RWPE2 (cell line): ENCODE data around the gene ARMC9.

Source experiments
- ATAC-seq: fragments of 200-7000 bp; cut with Tn5 transposase; 3 replicates; pipeline ENCODE4 v1.9.1; 2021; ENCODE audit warnings: low read depth
- DNase-seq: peaks from one replicate; pipeline ENCODE4 v3.0.0-alpha.2; 2020; ENCODE audit warnings: low spot score
- H3K27ac ChIP-seq: fragments of 450-650 bp; 2 replicates; pipeline ENCODE4 v1.5.1; 2017; ENCODE audit warnings: mild to moderate bottlenecking; ENCODE audit not compliant: poor library complexity, severe bottlenecking
- H3K27me3 ChIP-seq: fragments of 250-450 bp; sonication (Bioruptor Pico); 2 replicates; pipeline ENCODE4 v1.5.1; 2021; ENCODE audit warnings: mild to moderate bottlenecking, moderate library complexity; ENCODE audit not compliant: insufficient read depth, poor library complexity, severe bottlenecking
- H3K36me3 ChIP-seq: fragments of 250-450 bp; sonication (Bioruptor Pico); 2 replicates; pipeline ENCODE4 v1.5.1; 2020; ENCODE audit warnings: low read depth, mild to moderate bottlenecking, moderate library complexity
- H3K4me1 ChIP-seq: fragments of 250-450 bp; sonication (Bioruptor Pico); 2 replicates; pipeline ENCODE4 v1.5.1; 2021; ENCODE audit warnings: mild to moderate bottlenecking, moderate library complexity; ENCODE audit not compliant: insufficient read depth, poor library complexity, severe bottlenecking
- H3K4me3 ChIP-seq: fragments of 250-450 bp; sonication (Bioruptor Pico); 2 replicates; pipeline ENCODE4 v1.5.1; 2021; ENCODE audit warnings: mild to moderate bottlenecking, moderate library complexity; ENCODE audit not compliant: severe bottlenecking
- H3K9me3 ChIP-seq: fragments of 250-450 bp; sonication (Bioruptor Pico); 2 replicates; pipeline ENCODE4 v1.5.1; 2021; ENCODE audit warnings: mild to moderate bottlenecking, moderate library complexity; ENCODE audit not compliant: severe bottlenecking
- TF ChIP-seq, protein P1 (sequence below): fragments of 450-650 bp; IDR thresholded peaks from one replicate; pipeline ENCODE4 v1.5.1; 2017; ENCODE audit warnings: mild to moderate bottlenecking, moderate library complexity; ENCODE audit not compliant: poor library complexity, severe bottlenecking

Gene ARMC9

DNA sequence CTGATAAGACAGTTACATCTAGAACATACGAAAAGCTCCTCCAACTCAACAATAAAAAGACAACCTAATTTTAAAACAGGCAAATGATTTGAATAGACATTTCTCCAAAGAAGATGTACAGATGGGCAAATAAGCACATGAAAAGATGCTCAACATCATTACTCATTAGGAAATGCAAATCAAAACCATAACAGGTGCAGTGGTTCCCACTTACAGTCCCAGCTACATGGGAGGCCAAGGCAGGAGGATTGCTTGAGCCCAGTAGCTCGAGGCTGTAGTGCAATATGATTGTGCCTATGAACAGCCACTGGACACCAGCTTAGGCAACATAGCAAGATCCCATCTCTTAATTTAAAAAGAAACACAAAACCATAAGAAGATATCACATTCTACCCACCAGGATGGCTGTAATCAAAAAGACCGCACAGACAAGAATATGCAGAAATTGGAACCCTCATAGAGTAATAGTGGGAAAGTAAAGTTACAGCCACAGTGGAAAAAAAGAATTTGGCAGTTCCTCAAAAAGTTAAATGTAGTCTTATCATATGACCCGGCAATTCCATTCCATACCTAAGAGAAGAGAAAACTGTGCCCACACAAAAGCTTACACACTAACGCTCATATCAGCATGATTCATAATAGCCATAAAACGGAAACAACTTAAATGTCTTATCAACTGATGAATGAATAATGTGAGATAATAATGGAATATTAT is 30.5 kb upstream of the ARMC9 start:
- TF ChIP-seq, protein P1, sequence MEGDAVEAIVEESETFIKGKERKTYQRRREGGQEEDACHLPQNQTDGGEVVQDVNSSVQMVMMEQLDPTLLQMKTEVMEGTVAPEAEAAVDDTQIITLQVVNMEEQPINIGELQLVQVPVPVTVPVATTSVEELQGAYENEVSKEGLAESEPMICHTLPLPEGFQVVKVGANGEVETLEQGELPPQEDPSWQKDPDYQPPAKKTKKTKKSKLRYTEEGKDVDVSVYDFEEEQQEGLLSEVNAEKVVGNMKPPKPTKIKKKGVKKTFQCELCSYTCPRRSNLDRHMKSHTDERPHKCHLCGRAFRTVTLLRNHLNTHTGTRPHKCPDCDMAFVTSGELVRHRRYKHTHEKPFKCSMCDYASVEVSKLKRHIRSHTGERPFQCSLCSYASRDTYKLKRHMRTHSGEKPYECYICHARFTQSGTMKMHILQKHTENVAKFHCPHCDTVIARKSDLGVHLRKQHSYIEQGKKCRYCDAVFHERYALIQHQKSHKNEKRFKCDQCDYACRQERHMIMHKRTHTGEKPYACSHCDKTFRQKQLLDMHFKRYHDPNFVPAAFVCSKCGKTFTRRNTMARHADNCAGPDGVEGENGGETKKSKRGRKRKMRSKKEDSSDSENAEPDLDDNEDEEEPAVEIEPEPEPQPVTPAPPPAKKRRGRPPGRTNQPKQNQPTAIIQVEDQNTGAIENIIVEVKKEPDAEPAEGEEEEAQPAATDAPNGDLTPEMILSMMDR = no peak
- Histone ChIP-seq H3K9me3 (no peaks in the 10 kb centered on the region), H3K36me3 (peaks cover 78% of the 10 kb centered on the region), H3K27me3 (no peaks in the 10 kb centered on the region), H3K27ac (no peak overlapping the region), H3K4me3 (no peak overlapping the region), H3K4me1 (no peaks in the 10 kb centered on the region)
- DNase-seq = no peak
- ATAC-seq = no peak

DNA sequence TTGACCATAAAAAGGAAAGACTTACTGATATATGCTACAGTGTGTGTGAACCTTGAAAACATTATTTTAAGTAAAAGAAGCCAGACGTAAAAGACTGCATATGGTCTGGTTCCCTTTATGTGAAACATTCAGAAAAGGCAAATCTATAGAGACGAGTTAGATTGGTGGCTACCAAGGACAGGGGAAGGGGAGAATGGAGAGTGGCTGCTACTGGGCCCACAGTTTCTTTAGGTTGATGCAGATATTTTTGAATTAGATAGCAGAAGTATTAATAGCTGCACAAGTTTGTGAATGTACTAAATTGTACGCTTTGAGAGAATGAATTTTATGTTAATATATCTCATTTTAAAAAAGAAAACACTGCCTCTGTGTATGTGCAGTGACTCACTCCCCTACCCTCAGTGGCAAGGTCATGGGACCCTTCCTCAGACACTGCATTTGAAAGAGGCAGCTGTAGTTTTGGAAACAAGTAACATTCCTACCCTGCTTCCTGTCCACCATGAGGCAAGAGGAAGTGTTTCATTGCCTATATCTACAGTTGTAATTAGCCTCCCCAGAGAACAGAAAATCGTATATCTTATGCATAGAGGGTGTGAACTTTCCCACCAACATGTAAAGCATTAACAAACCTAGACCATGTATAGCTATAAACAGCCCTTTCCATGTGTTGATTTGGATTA is 29.8 kb upstream of the ARMC9 start:
- DNase-seq = no peak
- Histone ChIP-seq H3K4me1 (no peaks in the 10 kb centered on the region), H3K27ac (no peak overlapping the region), H3K9me3 (no peaks in the 10 kb centered on the region), H3K27me3 (no peaks in the 10 kb centered on the region), H3K4me3 (no peak overlapping the region), H3K36me3 (peaks cover 74% of the 10 kb centered on the region)
- TF ChIP-seq, protein P1 = no peak
- ATAC-seq = no peak

DNA sequence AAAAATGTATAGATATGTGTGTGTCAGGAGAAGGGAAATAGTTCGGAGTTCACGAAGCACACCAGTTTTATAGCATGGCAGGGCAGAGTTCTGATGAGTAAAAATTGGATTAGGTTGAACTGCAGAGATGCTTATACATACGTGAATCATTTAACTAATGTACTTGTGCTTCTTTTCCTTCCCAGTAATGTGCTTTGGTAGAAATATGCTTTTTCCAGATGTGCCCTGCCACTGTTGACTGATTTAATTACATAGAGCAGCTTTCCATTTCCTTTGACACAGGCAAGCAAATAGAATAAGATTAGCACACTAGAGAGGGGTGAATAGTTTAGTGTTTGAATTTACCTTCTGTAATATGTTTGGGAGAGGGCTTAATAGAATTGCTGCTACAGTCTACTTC is 28.9 kb upstream of the ARMC9 start:
- no peak for DNase-seq
- TF ChIP-seq, protein P1 = no peak
- no peaks in the 10 kb centered on the region for H3K9me3 ChIP-seq
- H3K36me3 ChIP-seq = peaks cover 74% of the 10 kb centered on the region
- ATAC-seq = no peak
- H3K4me3 ChIP-seq = no peak overlapping the region
- no peak overlapping the region for H3K27ac ChIP-seq
- no peaks in the 10 kb centered on the region for H3K27me3 ChIP-seq
- no peaks in the 10 kb centered on the region for H3K4me1 ChIP-seq

DNA sequence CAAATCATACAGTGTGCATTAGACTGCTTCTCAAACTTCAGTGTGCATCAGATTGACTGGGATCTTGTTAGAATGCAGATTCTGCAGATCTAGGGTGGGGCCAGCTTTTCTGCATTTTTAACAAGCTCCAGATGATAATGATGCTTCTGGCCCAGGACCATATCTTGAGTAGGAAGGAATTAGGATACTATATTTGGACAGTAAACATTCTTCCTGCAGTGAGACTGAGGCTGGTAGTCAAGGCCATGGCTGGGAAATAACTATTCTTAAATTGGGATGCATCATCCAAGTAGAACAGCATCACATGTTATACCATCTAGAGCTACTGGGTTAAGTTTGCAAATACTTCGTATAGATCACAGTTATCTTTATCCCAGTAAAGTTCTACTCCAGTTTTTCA is 28.4 kb upstream of the ARMC9 start:
- Histone ChIP-seq H3K9me3 (no peaks in the 10 kb centered on the region), H3K4me1 (no peaks in the 10 kb centered on the region), H3K27ac (no peak overlapping the region), H3K27me3 (no peaks in the 10 kb centered on the region), H3K4me3 (no peak overlapping the region), H3K36me3 (peaks cover 73% of the 10 kb centered on the region)
- ATAC-seq (no peak), DNase-seq (no peak)
- TF ChIP-seq, protein P1 = no peak

DNA sequence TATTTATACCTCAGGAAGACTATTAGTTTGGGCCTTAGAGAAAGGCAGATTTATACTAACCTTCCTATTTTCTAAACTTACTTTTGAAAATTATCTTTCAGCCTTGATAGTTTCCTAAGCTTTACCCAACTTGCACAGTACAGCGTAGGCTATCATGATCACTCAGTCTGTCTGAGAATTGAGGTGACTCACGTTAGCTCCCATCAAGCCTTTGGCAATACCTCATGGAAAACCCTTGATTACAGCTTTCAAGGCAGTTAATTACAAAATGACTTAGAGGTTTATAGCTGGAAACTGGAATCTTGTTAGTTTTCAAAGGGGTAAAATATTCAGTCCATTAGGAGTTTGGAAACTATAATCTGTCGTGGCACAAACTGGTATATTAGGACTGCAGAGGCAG is 26.4 kb upstream of the ARMC9 start:
- DNase-seq = no peak
- H3K36me3 ChIP-seq = peaks cover 56% of the 10 kb centered on the region

More for the DNA sequence above, 26.4 kb upstream of the ARMC9 start:
- no peak overlapping the region for H3K27ac ChIP-seq
- H3K4me1 ChIP-seq = no peaks in the 10 kb centered on the region
- no peak overlapping the region for H3K4me3 ChIP-seq
- H3K9me3 ChIP-seq = no peaks in the 10 kb centered on the region
- no peaks in the 10 kb centered on the region for H3K27me3 ChIP-seq
- ATAC-seq = no peak
- TF ChIP-seq, protein P1 = no peak
